Kidney epithelial cell (primary cell): Measurements from ENCODE around the gene GSN. TPM values are rescaled to one million over a fixed set of nuclear protein-coding genes. Genes with fewer than 3 reads are reported as not detected.

Source experiments
- DNase-seq: peaks from one replicate; pipeline ENCODE4 v3.0.0-alpha.2; 2010; ENCODE audit warnings: low read depth
- H3K27me3 ChIP-seq: 2 replicates; pipeline ENCODE4 v1.6.0; 2011; ENCODE audit warnings: low read length; ENCODE audit not compliant: control insufficient read depth, insufficient read depth
- H3K36me3 ChIP-seq: 2 replicates; pipeline ENCODE4 v1.5.1; 2011; ENCODE audit warnings: low read length; ENCODE audit not compliant: control insufficient read depth, insufficient read depth
- H3K4me3 ChIP-seq: 2 replicates; pipeline ENCODE4 v1.5.1; 2011; ENCODE audit warnings: low read depth, mild to moderate bottlenecking, control low read depth, low read length
- total RNA-seq: library from RNA; depleted of rRNA; stranded (reverse); fragments of >200 nt; gene quantifications from 2 replicates; pipeline ENCODE4 v1.2.3, GENCODE V29; 2015
- TF ChIP-seq, protein P1 (sequence below): IDR thresholded peaks from 2 replicates; pipeline ENCODE4 v1.5.1; 2011; ENCODE audit warnings: mild to moderate bottlenecking, moderate library complexity, low read length, control low read depth, inconsistent platforms; ENCODE audit not compliant: insufficient read depth, poor library complexity, severe bottlenecking

GSN gene
- total RNA-seq, 1 donor from 2014 or later = 163 TPM

DNA sequence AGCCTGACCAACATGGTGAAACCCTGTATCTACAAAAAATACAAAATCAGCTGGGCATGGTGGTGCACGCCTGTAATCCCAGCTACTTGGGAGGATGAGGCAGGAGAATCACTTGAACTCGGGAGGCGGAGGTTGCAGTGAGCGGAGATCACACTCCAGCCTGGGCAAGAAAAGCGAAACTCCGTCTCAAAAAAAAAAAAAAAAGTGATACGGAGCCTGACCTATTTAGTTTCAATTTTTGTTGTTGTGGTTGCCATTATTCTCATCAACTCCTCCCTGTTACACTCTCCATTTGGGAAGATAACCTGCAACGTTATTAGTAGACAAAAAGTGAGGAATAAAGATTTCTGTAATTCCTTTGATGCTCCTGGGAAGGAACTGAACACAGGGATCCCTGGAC is 100.8 kb downstream of the GSN start:
- no peaks in the 10 kb centered on the region for H3K27me3 ChIP-seq
- TF ChIP-seq, protein P1, sequence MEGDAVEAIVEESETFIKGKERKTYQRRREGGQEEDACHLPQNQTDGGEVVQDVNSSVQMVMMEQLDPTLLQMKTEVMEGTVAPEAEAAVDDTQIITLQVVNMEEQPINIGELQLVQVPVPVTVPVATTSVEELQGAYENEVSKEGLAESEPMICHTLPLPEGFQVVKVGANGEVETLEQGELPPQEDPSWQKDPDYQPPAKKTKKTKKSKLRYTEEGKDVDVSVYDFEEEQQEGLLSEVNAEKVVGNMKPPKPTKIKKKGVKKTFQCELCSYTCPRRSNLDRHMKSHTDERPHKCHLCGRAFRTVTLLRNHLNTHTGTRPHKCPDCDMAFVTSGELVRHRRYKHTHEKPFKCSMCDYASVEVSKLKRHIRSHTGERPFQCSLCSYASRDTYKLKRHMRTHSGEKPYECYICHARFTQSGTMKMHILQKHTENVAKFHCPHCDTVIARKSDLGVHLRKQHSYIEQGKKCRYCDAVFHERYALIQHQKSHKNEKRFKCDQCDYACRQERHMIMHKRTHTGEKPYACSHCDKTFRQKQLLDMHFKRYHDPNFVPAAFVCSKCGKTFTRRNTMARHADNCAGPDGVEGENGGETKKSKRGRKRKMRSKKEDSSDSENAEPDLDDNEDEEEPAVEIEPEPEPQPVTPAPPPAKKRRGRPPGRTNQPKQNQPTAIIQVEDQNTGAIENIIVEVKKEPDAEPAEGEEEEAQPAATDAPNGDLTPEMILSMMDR = no peak
- no peak for DNase-seq

DNA sequence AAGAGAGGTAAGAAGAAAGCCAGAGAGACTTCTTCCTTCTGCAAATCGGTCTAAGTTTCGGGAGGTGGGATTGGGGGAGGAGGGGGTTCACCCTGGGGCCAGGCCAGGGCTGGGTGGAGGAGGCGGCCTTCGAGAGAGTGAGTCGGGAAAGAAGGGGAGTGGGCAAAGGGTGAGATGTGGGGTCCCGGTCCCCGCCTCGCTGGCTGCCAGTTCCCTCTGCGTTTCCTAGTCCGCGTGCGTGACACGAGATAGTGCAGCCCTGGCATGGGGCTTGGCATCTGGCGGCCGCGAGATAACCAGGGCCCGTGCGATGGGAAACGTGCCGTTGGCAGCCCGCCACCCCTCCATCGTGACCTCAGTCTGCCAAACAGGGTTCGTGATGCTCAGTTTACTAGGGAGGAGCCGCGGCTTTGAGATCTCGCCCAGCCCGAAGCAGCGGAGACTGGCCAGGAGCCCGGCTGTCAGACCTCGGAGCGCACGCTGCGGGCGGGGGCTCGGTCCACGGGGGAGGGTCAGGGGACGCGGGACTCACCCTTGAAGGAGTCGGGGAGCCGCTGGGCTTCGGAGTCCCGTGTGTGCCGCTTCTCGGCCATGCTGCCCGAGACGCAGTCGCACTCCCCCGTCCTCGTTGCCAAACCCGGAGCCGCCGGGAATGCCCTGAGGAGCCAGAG is 101.8 kb downstream of the GSN start, which contains the start of gene STOM:
Gene STOM, minus strand, starts transcription at position 656 of the 671 bp plus-strand sequence. Its CDS starts 63 bp downstream, at position 593.
- DNase-seq = no peak
- H3K4me3 ChIP-seq = peak within 1 kb of the TSS; percentile 69
- H3K27me3 ChIP-seq = no peaks in the 10 kb centered on the region
- no peaks in the 10 kb centered on the region for H3K36me3 ChIP-seq
- TF ChIP-seq, protein P1 = no peak

More for the DNA sequence above, 100.8 kb downstream of the GSN start:
- no peak overlapping the region for H3K4me3 ChIP-seq
- no peaks in the 10 kb centered on the region for H3K36me3 ChIP-seq

DNA sequence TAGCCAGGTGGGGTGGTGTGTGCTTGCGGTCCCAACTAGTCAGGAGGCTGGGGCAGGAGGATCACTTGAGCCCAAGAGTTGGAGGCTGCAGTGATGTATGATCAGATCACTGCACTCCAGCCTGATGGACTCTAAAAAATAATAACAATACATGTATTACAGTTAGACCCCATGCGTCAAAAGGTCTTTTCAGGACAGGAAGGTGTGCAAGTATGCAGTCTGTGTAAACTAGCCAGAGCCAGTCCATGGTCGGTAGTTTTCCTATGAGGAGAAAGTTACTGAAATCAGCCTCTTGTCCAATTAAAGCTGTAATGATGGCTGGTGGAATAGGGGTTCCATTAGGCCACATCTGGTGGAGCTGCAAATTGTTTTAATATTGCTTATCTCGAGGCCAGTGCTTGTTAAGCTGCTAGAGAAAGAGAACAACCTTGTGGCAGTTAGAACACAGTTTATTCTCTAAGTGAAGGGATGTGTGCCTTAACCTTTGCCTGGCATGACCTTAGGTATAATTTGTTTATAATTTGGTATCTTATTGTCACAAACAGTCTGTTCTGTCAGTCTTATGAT is 103.6 kb downstream of the GSN start:
- no peaks in the 10 kb centered on the region for H3K36me3 ChIP-seq

DNA sequence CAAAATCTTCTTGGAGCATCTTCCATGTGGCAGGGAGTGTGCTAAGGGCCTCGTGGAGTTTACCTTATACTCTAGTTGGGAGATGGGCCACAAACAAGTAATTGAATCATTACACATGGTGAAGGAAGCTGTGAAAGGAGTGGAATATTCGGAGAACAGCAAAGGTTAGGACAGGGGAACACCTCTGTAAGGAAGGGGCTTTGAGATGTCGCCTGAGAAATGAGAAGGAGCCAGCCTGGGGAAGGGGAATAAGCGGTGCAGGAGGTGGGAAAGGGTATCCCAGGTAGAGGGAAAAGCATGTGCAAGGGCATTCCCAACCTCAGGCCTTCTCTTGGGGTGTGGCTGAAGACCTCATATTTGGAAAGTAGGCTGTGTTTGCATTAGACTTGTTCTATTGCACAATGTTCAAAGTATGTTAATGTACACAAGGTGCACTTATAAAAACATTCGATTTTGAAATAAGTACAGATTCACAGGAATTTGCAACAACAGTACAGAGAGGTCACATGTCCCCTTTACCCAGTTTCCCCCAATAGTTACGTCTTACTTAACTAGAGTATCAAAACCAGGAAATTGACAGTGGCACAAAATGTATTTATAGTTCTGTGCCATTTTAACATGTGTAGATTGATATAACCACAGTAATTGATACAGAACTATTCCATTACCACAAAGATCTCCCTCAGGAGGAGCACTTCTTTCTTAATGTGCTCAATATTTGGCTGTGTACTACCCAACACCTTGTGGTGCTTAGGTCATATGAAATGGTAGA is 104.5 kb downstream of the GSN start:
- DNase-seq = no peak
- Histone ChIP-seq H3K4me3 (no peak overlapping the region), H3K36me3 (no peaks in the 10 kb centered on the region), H3K27me3 (no peaks in the 10 kb centered on the region)
- TF ChIP-seq, protein P1 = no peak

More for the DNA sequence above, 103.6 kb downstream of the GSN start:
- DNase-seq = no peak
- Histone ChIP-seq H3K27me3 (no peaks in the 10 kb centered on the region), H3K4me3 (no peak overlapping the region)
- TF ChIP-seq, protein P1 = no peak

DNA sequence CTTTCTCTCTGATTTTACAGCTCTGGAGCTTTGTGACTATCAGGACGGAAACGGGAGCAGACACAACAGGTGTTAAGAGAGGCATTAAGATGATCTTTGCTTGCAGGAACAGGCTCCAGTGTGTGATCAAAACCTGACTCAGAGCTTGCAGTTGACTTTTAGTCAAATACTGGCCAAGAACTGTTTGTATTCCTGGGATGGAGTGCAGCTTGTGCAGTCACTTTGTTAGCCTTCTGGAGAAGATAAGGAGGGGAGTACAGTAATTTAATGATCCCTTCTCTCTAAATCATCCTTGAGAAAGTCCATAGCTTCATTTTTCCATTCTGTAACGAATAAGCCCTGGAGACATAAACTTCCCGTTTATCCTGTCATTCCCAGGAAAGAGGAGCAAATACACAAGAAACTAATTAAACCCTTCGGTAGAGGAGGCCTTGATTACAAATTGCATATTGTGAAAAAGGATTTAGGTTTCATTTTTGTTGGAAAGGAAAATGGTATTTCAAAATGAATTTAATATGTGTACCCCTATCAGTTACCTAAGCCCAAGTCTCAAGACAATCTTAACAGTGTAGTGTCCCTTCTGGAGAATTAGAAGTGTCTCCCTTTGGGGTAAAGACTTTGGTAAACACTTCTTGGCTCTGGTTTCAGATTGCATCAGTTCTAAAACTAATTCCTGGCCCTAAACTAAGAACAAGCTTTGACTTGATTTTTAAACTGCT is 105.2 kb downstream of the GSN start:
- H3K27me3 ChIP-seq = no peaks in the 10 kb centered on the region
- TF ChIP-seq, protein P1 = no peak
- no peak overlapping the region for H3K4me3 ChIP-seq
- no peak for DNase-seq
- H3K36me3 ChIP-seq = no peaks in the 10 kb centered on the region
